Neural progenitor cell (in vitro differentiated cells): Measurements from ENCODE around the gene HTD2. TPM values are rescaled to one million over a fixed set of nuclear protein-coding genes. Genes with fewer than 3 reads are reported as not detected.

ENCODE experiments used
- DNase-seq: peaks from one replicate; pipeline ENCODE4 v3.0.0-alpha.2; 2016; ENCODE audit warnings: low spot score
- H2AFZ ChIP-seq: fragments of 200-600 bp; sonication (generic); replicated peaks from 2 replicates; pipeline ENCODE4 v1.6.1; 2016; ENCODE audit warnings: antibody characterized with exemption
- H3F3A ChIP-seq: fragments of 200-600 bp; sonication (generic); 2 replicates; pipeline ENCODE4 v1.6.1; 2016; ENCODE audit warnings: antibody characterized with exemption, low read depth
- H3K27ac ChIP-seq: fragments of 200-600 bp; sonication (generic); 2 replicates; pipeline ENCODE4 v1.5.1; 2016; ENCODE audit warnings: mild to moderate bottlenecking
- H3K27me3 ChIP-seq: fragments of 200-600 bp; sonication (generic); 2 replicates; pipeline ENCODE4 v1.6.1; 2016; ENCODE audit warnings: mild to moderate bottlenecking, moderate library complexity
- H3K36me3 ChIP-seq: fragments of 200-600 bp; sonication (generic); 2 replicates; pipeline ENCODE4 v1.5.1; 2016
- H3K4me1 ChIP-seq: fragments of 200-600 bp; sonication (generic); 2 replicates; pipeline ENCODE4 v1.6.1; 2016; ENCODE audit warnings: mixed run types
- H3K4me2 ChIP-seq: fragments of 200-600 bp; sonication (generic); 2 replicates; pipeline ENCODE4 v1.6.1; 2016
- H3K4me3 ChIP-seq: fragments of 200-600 bp; sonication (generic); 2 replicates; pipeline ENCODE4 v1.5.1; 2016
- H3K79me2 ChIP-seq: fragments of 200-600 bp; sonication (generic); 2 replicates; pipeline ENCODE4 v1.6.1; 2016; ENCODE audit warnings: low read depth
- H3K9ac ChIP-seq: fragments of 200-600 bp; sonication (generic); 2 replicates; pipeline ENCODE4 v1.6.1; 2016
- H3K9me3 ChIP-seq: fragments of 200-600 bp; sonication (generic); 2 replicates; pipeline ENCODE4 v1.5.1; 2016; ENCODE audit warnings: low read depth
- H4K20me1 ChIP-seq: fragments of 200-600 bp; sonication (generic); 2 replicates; pipeline ENCODE4 v1.6.1; 2016; ENCODE audit warnings: low read depth
- H3K27ac Mint-ChIP-seq: 3 replicates; pipeline ENCODE4 v1.8.0; 2021; ENCODE audit warnings: mixed read lengths
- H3K27me3 Mint-ChIP-seq: 2 replicates; pipeline ENCODE4 v1.8.0; 2022; ENCODE audit warnings: low read depth, mild to moderate bottlenecking, inconsistent platforms, moderate library complexity, mixed read lengths; ENCODE audit not compliant: insufficient read depth
- H3K36me3 Mint-ChIP-seq: 3 replicates; pipeline ENCODE4 v1.8.0; 2021; ENCODE audit warnings: mixed read lengths
- H3K4me1 Mint-ChIP-seq: 3 replicates; pipeline ENCODE4 v1.8.0; 2021; ENCODE audit warnings: mixed read lengths
- H3K4me3 Mint-ChIP-seq: 3 replicates; pipeline ENCODE4 v1.8.0; 2021; ENCODE audit warnings: mild to moderate bottlenecking, moderate library complexity, mixed read lengths
- H3K9me3 Mint-ChIP-seq: 3 replicates; pipeline ENCODE4 v1.8.0; 2020; ENCODE audit warnings: mixed read lengths
- EZH2 ChIP-seq: fragments of 200-600 bp; sonication (generic); IDR thresholded peaks from 2 replicates; pipeline ENCODE4 v1.6.1; 2017; ENCODE audit warnings: antibody characterized with exemption, mild to moderate bottlenecking, moderate library complexity
- EZH2phosphoT487 ChIP-seq: fragments of 200-600 bp; sonication (generic); IDR thresholded peaks from 2 replicates; pipeline ENCODE4 v1.6.1; 2017; ENCODE audit warnings: antibody characterized with exemption
- total RNA-seq: library from RNA; depleted of rRNA; stranded (reverse); fragments of >200 nt; gene quantifications from 2 replicates; pipeline ENCODE4 v1.2.3, GENCODE V29; 2015; ENCODE audit warnings: low replicate concordance
- TF ChIP-seq, protein P1 (sequence below): fragments of 200-600 bp; sonication (generic); IDR thresholded peaks from 2 replicates; pipeline ENCODE4 v1.5.1; 2017; ENCODE audit warnings: antibody characterized with exemption, mild to moderate bottlenecking

HTD2 gene
- total RNA-seq, 1 donor from 2014 or later, result 29.5 TPM

GRCh38 chr3:58296269-58296668, 10.1 kb upstream of the HTD2 start:
- Histone ChIP-seq H3K4me3 (no peak overlapping the region), H3K4me1 (peaks cover 6% of the 10 kb centered on the region), H4K20me1 (no peaks in the 10 kb centered on the region), H3K36me3 (no peaks in the 10 kb centered on the region), H3F3A (no peaks in the 10 kb centered on the region), H3K4me2 (no peak overlapping the region), H3K9ac (no peak overlapping the region), H2AFZ (no peak overlapping the region), H3K27me3 (peaks cover 4% of the 10 kb centered on the region), H3K79me2 (no peaks in the 10 kb centered on the region), H3K27ac (no peak overlapping the region), H3K9me3 (no peaks in the 10 kb centered on the region)
- no peak for TF ChIP-seq EZH2
- TF ChIP-seq EZH2phosphoT487, result no peak
- TF ChIP-seq, protein P1, sequence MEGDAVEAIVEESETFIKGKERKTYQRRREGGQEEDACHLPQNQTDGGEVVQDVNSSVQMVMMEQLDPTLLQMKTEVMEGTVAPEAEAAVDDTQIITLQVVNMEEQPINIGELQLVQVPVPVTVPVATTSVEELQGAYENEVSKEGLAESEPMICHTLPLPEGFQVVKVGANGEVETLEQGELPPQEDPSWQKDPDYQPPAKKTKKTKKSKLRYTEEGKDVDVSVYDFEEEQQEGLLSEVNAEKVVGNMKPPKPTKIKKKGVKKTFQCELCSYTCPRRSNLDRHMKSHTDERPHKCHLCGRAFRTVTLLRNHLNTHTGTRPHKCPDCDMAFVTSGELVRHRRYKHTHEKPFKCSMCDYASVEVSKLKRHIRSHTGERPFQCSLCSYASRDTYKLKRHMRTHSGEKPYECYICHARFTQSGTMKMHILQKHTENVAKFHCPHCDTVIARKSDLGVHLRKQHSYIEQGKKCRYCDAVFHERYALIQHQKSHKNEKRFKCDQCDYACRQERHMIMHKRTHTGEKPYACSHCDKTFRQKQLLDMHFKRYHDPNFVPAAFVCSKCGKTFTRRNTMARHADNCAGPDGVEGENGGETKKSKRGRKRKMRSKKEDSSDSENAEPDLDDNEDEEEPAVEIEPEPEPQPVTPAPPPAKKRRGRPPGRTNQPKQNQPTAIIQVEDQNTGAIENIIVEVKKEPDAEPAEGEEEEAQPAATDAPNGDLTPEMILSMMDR, result no peak
- Mint-ChIP-seq H3K36me3 (peaks cover 6% of the 10 kb centered on the region), H3K4me1 (peaks cover 14% of the 10 kb centered on the region), H3K9me3 (peaks cover 6% of the 10 kb centered on the region), H3K4me3 (no peak overlapping the region), H3K27ac (no peak overlapping the region), H3K27me3 (peaks cover 9% of the 10 kb centered on the region)
- no peak for DNase-seq

DNA sequence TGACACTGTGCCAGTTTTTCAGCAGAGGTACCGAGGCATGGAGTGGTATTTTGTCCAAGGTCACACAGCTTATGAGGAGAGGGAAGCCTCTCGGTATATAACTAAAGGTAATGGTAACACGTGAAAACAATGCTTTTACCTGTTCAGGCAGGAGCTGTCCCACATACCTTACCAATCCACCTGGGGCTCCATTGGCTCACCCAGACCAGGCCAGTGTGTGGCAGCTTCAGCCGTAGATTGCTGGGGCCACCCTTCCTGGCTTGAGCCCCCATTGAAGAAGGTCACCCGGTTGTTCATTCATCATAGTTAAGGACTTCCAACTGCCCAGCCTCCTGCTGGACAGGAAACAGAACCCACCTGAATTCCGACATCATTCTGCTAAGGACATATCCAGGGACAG, 9.5 kb upstream of the HTD2 start:
- no peaks in the 10 kb centered on the region for H3K9me3 ChIP-seq
- no peaks in the 10 kb centered on the region for H3F3A ChIP-seq
- H3K27ac ChIP-seq, result no peak overlapping the region
- H3K4me3 ChIP-seq, result no peak overlapping the region
- no peaks in the 10 kb centered on the region for H3K79me2 ChIP-seq
- Mint-ChIP-seq H3K4me1 (peaks cover 8% of the 10 kb centered on the region), H3K27me3 (peaks cover 7% of the 10 kb centered on the region), H3K9me3 (peaks cover 1% of the 10 kb centered on the region), H3K36me3 (peaks cover 2% of the 10 kb centered on the region), H3K27ac (no peak overlapping the region), H3K4me3 (no peak overlapping the region)
- H3K36me3 ChIP-seq, result no peaks in the 10 kb centered on the region
- no peak for DNase-seq
- H3K9ac ChIP-seq, result no peak overlapping the region
- no peak overlapping the region for H2AFZ ChIP-seq
- H3K4me1 ChIP-seq, result peaks cover 6% of the 10 kb centered on the region
- no peaks in the 10 kb centered on the region for H4K20me1 ChIP-seq
- TF ChIP-seq, protein P1, result no peak
- no peak for TF ChIP-seq EZH2
- no peak for TF ChIP-seq EZH2phosphoT487
- no peak overlapping the region for H3K4me2 ChIP-seq
- peaks cover 10% of the 10 kb centered on the region for H3K27me3 ChIP-seq

DNA sequence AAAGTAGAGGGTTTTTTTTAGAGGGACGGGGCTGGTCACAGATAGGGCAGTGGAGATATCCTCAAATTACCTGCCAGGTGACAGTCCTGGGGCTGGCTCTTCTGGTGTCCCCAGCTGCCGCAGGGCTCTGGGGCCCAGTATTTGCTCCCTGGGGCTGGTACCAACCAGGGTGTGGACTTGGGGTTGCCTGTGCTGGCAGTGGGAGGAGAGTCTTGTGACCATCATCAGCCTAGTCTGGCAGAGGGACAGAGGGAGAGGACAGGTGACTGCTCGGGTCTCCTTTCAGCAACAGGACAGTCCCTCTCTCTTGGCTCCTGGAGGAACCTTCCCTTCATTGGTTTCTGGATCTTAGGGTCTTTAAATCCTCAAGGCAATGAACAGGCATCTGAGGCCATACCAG, 8.1 kb upstream of the HTD2 start:
- H3K9me3 ChIP-seq, result no peaks in the 10 kb centered on the region
- Mint-ChIP-seq H3K9me3 (no peaks in the 10 kb centered on the region), H3K27me3 (peaks cover 8% of the 10 kb centered on the region), H3K27ac (peak overlapping the region; percentile 60), H3K4me3 (no peak overlapping the region), H3K36me3 (peaks cover 2% of the 10 kb centered on the region), H3K4me1 (peaks cover 3% of the 10 kb centered on the region)
- no peak overlapping the region for H3K4me2 ChIP-seq
- H3K36me3 ChIP-seq, result no peaks in the 10 kb centered on the region
- H3K9ac ChIP-seq, result no peak overlapping the region
- H3K4me1 ChIP-seq, result peaks cover 6% of the 10 kb centered on the region
- no peak for DNase-seq
- no peak overlapping the region for H2AFZ ChIP-seq
- no peak overlapping the region for H3K4me3 ChIP-seq
- no peaks in the 10 kb centered on the region for H3K79me2 ChIP-seq
- no peaks in the 10 kb centered on the region for H3F3A ChIP-seq
- no peak overlapping the region for H3K27ac ChIP-seq
- H3K27me3 ChIP-seq, result peaks cover 23% of the 10 kb centered on the region
- H4K20me1 ChIP-seq, result no peaks in the 10 kb centered on the region
- TF ChIP-seq, protein P1, result no peak
- TF ChIP-seq EZH2 (no peak), EZH2phosphoT487 (no peak)

DNA sequence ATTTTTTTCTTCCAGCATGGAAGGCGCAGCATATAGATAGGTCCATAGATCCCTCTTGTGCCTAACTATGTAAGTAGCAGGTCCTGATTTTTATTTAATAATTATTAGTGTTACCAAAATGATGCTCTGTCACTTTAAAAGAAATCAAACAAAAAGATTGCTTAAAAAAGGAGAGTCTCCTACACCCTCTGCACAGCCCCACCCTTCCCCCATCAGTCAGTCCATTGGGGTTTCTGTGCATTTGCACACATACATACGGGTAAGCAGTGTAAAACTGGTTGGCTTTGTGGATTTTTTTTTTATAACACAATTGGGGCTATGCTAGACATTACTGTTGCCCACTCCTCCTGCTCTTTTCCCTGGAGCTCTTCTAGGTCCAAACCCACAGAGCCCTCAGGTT, 7.2 kb upstream of the HTD2 start:
- peaks cover 3% of the 10 kb centered on the region for H3K4me1 Mint-ChIP-seq
- H3K4me1 ChIP-seq, result peaks cover 6% of the 10 kb centered on the region
- H3K27ac ChIP-seq, result no peak overlapping the region
- no peak for DNase-seq
- H3K9me3 Mint-ChIP-seq, result no peaks in the 10 kb centered on the region
- H3K27ac Mint-ChIP-seq, result no peak overlapping the region
- peaks cover 10% of the 10 kb centered on the region for H3K27me3 Mint-ChIP-seq
- TF ChIP-seq EZH2 (no peak), EZH2phosphoT487 (no peak)
- TF ChIP-seq, protein P1, result no peak
- no peak overlapping the region for H2AFZ ChIP-seq
- H3F3A ChIP-seq, result no peaks in the 10 kb centered on the region
- H3K9ac ChIP-seq, result no peak overlapping the region
- H3K9me3 ChIP-seq, result no peaks in the 10 kb centered on the region
- H3K4me3 ChIP-seq, result no peak overlapping the region
- H3K36me3 ChIP-seq, result no peaks in the 10 kb centered on the region
- no peak overlapping the region for H3K4me3 Mint-ChIP-seq
- no peaks in the 10 kb centered on the region for H4K20me1 ChIP-seq
- H3K27me3 ChIP-seq, result peaks cover 25% of the 10 kb centered on the region
- H3K79me2 ChIP-seq, result no peaks in the 10 kb centered on the region
- no peak overlapping the region for H3K4me2 ChIP-seq
- no peaks in the 10 kb centered on the region for H3K36me3 Mint-ChIP-seq
